HEK293T (cell line): ENCODE results near the gene EFCC1.

Experiments
- CTCF ChIA-PET: fragments of 350-600 bp; formaldehyde crosslinking; extraction: SDS; loops from one replicate; lab custom pipeline; 2021; ENCODE audit warnings: antibody characterized with exemption, inconsistent platforms; lab: Yijun Ruan, JAX
- POLR2A ChIA-PET: fragments of 350-600 bp; formaldehyde crosslinking; extraction: SDS; loops from one replicate; lab custom pipeline; 2020; ENCODE audit warnings: antibody characterized with exemption, inconsistent platforms; lab: Yijun Ruan, JAX
- DNase-seq: peaks from one replicate; pipeline ENCODE4 v3.0.0; 2012; ENCODE audit warnings: mixed read lengths; ENCODE audit errors: extremely low spot score
- ARNT ChIP-seq: fragments of 450-650 bp; IDR thresholded peaks from 2 replicates; pipeline ENCODE4 v1.6.1; 2017; ENCODE audit warnings: mild to moderate bottlenecking
- BHLHE40 ChIP-seq: fragments of 450-650 bp; IDR thresholded peaks from 2 replicates; pipeline ENCODE4 v1.6.1; 2016; ENCODE audit warnings: mild to moderate bottlenecking, moderate library complexity, borderline replicate concordance
- CTBP1 ChIP-seq: fragments of 450-650 bp; IDR thresholded peaks from 2 replicates; pipeline ENCODE4 v1.6.1; 2016; ENCODE audit warnings: borderline replicate concordance
- ELF4 ChIP-seq: fragments of 450-650 bp; IDR thresholded peaks from 2 replicates; pipeline ENCODE4 v1.6.1; 2017; ENCODE audit warnings: antibody characterized with exemption
- FOXA1 ChIP-seq: fragments of 450-650 bp; IDR thresholded peaks from 2 replicates; pipeline ENCODE4 v1.6.1; 2016; ENCODE audit warnings: mild to moderate bottlenecking
- FOXK2 ChIP-seq: fragments of 450-650 bp; IDR thresholded peaks from 2 replicates; pipeline ENCODE4 v1.6.1; 2016; ENCODE audit warnings: mild to moderate bottlenecking
- FOXM1 ChIP-seq: fragments of 450-650 bp; IDR thresholded peaks from 2 replicates; pipeline ENCODE4 v1.6.1; 2017; ENCODE audit warnings: mild to moderate bottlenecking, borderline replicate concordance
- HDGF ChIP-seq: fragments of 450-650 bp; IDR thresholded peaks from 2 replicates; pipeline ENCODE4 v1.6.1; 2017; ENCODE audit warnings: antibody characterized with exemption, borderline replicate concordance
- L3MBTL2 ChIP-seq: fragments of 450-650 bp; conservative IDR thresholded peaks from 2 replicates; pipeline ENCODE4 v1.6.1; 2016; ENCODE audit warnings: mild to moderate bottlenecking
- LEF1 ChIP-seq: fragments of 450-650 bp; IDR thresholded peaks from 2 replicates; pipeline ENCODE4 v1.6.1; 2017; ENCODE audit warnings: mild to moderate bottlenecking, borderline replicate concordance
- NFRKB ChIP-seq: fragments of 450-650 bp; IDR thresholded peaks from 2 replicates; pipeline ENCODE4 v1.6.1; 2016; ENCODE audit warnings: mild to moderate bottlenecking, moderate library complexity
- PKNOX1 ChIP-seq: fragments of 450-650 bp; IDR thresholded peaks from 2 replicates; pipeline ENCODE4 v1.6.1; 2016
- SP1 ChIP-seq: fragments of 450-650 bp; IDR thresholded peaks from 2 replicates; pipeline ENCODE4 v1.6.1; 2017
- SUZ12 ChIP-seq: fragments of 450-650 bp; IDR thresholded peaks from 2 replicates; pipeline ENCODE4 v1.6.1; 2016; ENCODE audit warnings: mild to moderate bottlenecking
- TARDBP ChIP-seq: fragments of 450-650 bp; IDR thresholded peaks from 2 replicates; pipeline ENCODE4 v1.6.1; 2016
- ZNF384 ChIP-seq: fragments of 450-650 bp; IDR thresholded peaks from 2 replicates; pipeline ENCODE4 v1.6.1; 2016

Gene EFCC1

DNA sequence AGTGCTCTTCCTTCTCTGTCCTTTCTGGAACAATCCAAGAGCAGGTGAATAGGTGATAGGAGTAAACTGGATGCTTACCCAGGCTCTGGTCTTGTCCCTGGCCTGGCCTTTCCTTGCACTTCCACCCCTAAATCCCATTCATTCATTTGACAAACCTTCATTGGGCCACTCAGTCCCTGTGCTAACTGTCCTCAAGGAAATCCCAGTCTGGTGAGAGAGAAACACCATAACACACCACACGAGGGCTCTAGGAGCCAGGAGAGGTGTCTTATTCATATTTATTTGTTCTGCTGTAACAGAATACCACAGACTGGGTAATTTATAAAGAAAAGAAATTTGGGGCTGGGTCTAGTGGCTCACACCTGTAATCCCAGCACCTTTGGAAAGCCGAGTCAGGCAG, 22.8 kb downstream of the EFCC1 start:
- CTCF ChIA-PET: no interaction called here
- no peak for TF ChIP-seq SP1
- TF ChIP-seq ZNF384: no peak
- no peak for TF ChIP-seq LEF1

GRCh38 chr3:129025108-129025507, 24.0 kb downstream of the EFCC1 start:
- ChIA-PET POLR2A (no interaction called here), CTCF (interaction anchor here (1.1 kb wide), 2 partner anchors 28 to 221 kb away, joined by 3 to 8 read pairs; no protein-coding TSS in a partner anchor)
- no peak for TF ChIP-seq ZNF384
- TF ChIP-seq FOXK2: no peak
- TF ChIP-seq NFRKB: no peak
- no peak for TF ChIP-seq L3MBTL2
- TF ChIP-seq SP1: no peak
- no peak for TF ChIP-seq CTBP1
- no peak for TF ChIP-seq FOXM1
- DNase-seq: no peak

More for the DNA sequence above, 22.8 kb downstream of the EFCC1 start:
- no peak for DNase-seq
- POLR2A ChIA-PET: no interaction called here

- ChIA-PET POLR2A (interaction anchor here (0.7 to 2.1 kb wide), 6 partner anchors 11 to 252 kb away, joined by 3 to 5 read pairs (median 4); partner anchors contain the start of genes CFAP92 and HMCES), CTCF (interaction anchor here (0.6 to 1.4 kb wide), 4 partner anchors 27 to 220 kb away, joined by 3 to 8 read pairs (median 4); no protein-coding TSS in a partner anchor)
- DNase-seq: no peak
- TF ChIP-seq L3MBTL2 (no peak), ARNT (no peak), PKNOX1 (no peak), ZNF384 (no peak), SUZ12 (no peak), HDGF (no peak), CTBP1 (no peak), FOXK2 (no peak), FOXM1 (no peak), NFRKB (no peak), TARDBP (no peak), SP1 (no peak), BHLHE40 (no peak), ELF4 (no peak), LEF1 (no peak)
Measured at GRCh38 chr3:129025691-129026435, 24.8 kb downstream of the EFCC1 start.

- ChIA-PET CTCF (interaction anchor here (1.0 to 1.4 kb wide), 2 partner anchors 28 to 56 kb away, joined by 3 to 5 read pairs; no protein-coding TSS in a partner anchor), POLR2A (interaction anchor here (0.7 to 2.1 kb wide), 17 partner anchors 10 to 253 kb away, joined by 3 to 7 read pairs (median 3); partner anchors contain the start of genes CFAP92 and HMCES)
- peak; percentile 94 for DNase-seq
- no peak for TF ChIP-seq TARDBP
- TF ChIP-seq ELF4: no peak
- no peak for TF ChIP-seq FOXA1
- no peak for TF ChIP-seq LEF1
- no peak for TF ChIP-seq NFRKB
- no peak for TF ChIP-seq SUZ12
- TF ChIP-seq BHLHE40: no peak
- no peak for TF ChIP-seq PKNOX1
- peak; percentile 98 for TF ChIP-seq L3MBTL2
- no peak for TF ChIP-seq HDGF
- peak; percentile 6; the same call in 1 of the 2 replicates for TF ChIP-seq ARNT
Measured at GRCh38 chr3:129026728-129027543, 25.8 kb downstream of the EFCC1 start.

- no peak for DNase-seq
- ChIA-PET CTCF (interaction anchor here (0.6 to 1.0 kb wide), 3 partner anchors 26 to 28 kb away, joined by 3 read pairs; no protein-coding TSS in a partner anchor), POLR2A (interaction anchor here (0.7 to 2.1 kb wide), 13 partner anchors 9 to 252 kb away, joined by 3 to 7 read pairs (median 3); no protein-coding TSS in a partner anchor)
- TF ChIP-seq FOXM1 (no peak), CTBP1 (no peak), PKNOX1 (no peak), SUZ12 (no peak), ARNT (no peak), L3MBTL2 (no peak), FOXA1 (no peak), SP1 (no peak), ELF4 (no peak), FOXK2 (no peak), ZNF384 (no peak), BHLHE40 (no peak), NFRKB (no peak), LEF1 (no peak), HDGF (no peak), TARDBP (no peak)
Measured at GRCh38 chr3:129027544-129027880, 26.4 kb downstream of the EFCC1 start.
